Measurements from ENCODE around the gene RELA. TPM values are rescaled to one million over a fixed set of nuclear protein-coding genes. Genes with fewer than 3 reads are reported as not detected.

RELA gene
- polyA plus RNA-seq, 1 of the 3 experiments (the other 2 are of a cell fraction): 49.5 TPM

- Histone ChIP-seq H3K27ac (ENCODE audit: low read depth in 2 of 2, low read length in 1 of 2) (no peak overlapping the region), H3K4me3 (ENCODE audit: low read depth in 2 of 2, low read length in 1 of 2) (no peak overlapping the region), H3K79me2 (ENCODE audit: insufficient read depth) (peaks cover 18% of the 10 kb centered on the region; the same call in 1 of the 2 replicates), H4K20me1 (ENCODE audit: insufficient read depth) (no peaks in the 10 kb centered on the region), H3K9me3 (no peaks in the 10 kb centered on the region), H3K4me1 (ENCODE audit: control insufficient read depth in 1 of 2, insufficient read depth in 2 of 2, low read depth in 1 of 2, low read length in 1 of 2) (peaks cover 6 to 8% of the 10 kb centered on the region in 2 experiments; a peak in 1 of 4 replicates), H3K27me3 (ENCODE audit: insufficient read depth) (no peaks in the 10 kb centered on the region), H3K36me3 (replicated peaks in 1 of 2; ENCODE audit: control insufficient read depth in 1 of 2, insufficient read depth in 2 of 2, low read length in 1 of 2) (peaks cover 11 to 22% of the 10 kb centered on the region in 2 experiments), H3F3A (replicated peaks; ENCODE audit: insufficient read depth) (no peaks in the 10 kb centered on the region), H3K9me2 (no peaks in the 10 kb centered on the region), H3K9ac (no peak overlapping the region), H2AFZ (ENCODE audit: low read depth) (0 out of 2 replicates have a peak overlapping the region, but pooled peaks have one; percentile 100), H3K4me2 (no peak overlapping the region)
- ChIA-PET POLR2A (no interaction called here), CTCF (interaction anchor here (1.1 to 5.3 kb wide), 14 partner anchors 10 to 358 kb away, joined by 3 to 111 read pairs (median 19); partner anchors contain the start of genes AP5B1, FIBP, MUS81 and RNASEH2C)
- WGBS (ENCODE audit: low lambda C conversion rate): 85% methylated on average over 3 of the region's 3 CpGs
- TF ChIP-seq FOXM1 (IDR thresholded peaks at IDR 0.05; ENCODE audit: low read depth): no peak
- TF ChIP-seq CHD2 (IDR thresholded peaks at IDR 0.05; ENCODE audit: low read length, partially characterized antibody): no peak
- no peak for TF ChIP-seq GABPA (IDR thresholded peaks at IDR 0.05; ENCODE audit: low read depth)
- TF ChIP-seq TCF12 (IDR thresholded peaks at IDR 0.05): no peak
- TF ChIP-seq ZBTB33 (IDR thresholded peaks at IDR 0.05; ENCODE audit: borderline replicate concordance, low read depth): no peak
- no peak for TF ChIP-seq EZH2phosphoT487 (IDR thresholded peaks at IDR 0.05; ENCODE audit: borderline replicate concordance, low read depth)
- TF ChIP-seq ELF1 (IDR thresholded peaks at IDR 0.05): no peak
- TF ChIP-seq RAD21 (IDR thresholded peaks at IDR 0.05; ENCODE audit: low read length): no peak
- TF ChIP-seq SIN3A (IDR thresholded peaks at IDR 0.05; ENCODE audit: borderline replicate concordance, low read depth, low read length): no peak
- TF ChIP-seq GATA2 (CRISPR knock-in tag; IDR thresholded peaks at IDR 0.05): no peak
- TF ChIP-seq USF2 (IDR thresholded peaks at IDR 0.05; ENCODE audit: borderline replicate concordance, low read depth, low read length): no peak
- no peak for TF ChIP-seq FOXJ3 (CRISPR knock-in tag; IDR thresholded peaks at IDR 0.05)
- TF ChIP-seq TEAD4 (IDR thresholded peaks at IDR 0.05; ENCODE audit: borderline replicate concordance, insufficient read depth): no peak
- TF ChIP-seq CTCF (IDR thresholded peaks at IDR 0.05): no peak
- no peak for TF ChIP-seq SMC3 (IDR thresholded peaks at IDR 0.05; ENCODE audit: low read depth, low read length)
- TF ChIP-seq JUND (IDR thresholded peaks at IDR 0.05): no peak
- no peak for TF ChIP-seq USF1 (IDR thresholded peaks at IDR 0.05; ENCODE audit: borderline replicate concordance, low read depth)
- no peak for TF ChIP-seq RCOR1 (IDR thresholded peaks at IDR 0.05; ENCODE audit: low read length)
- no peak for DNase-seq
Measured at GRCh38 chr11:65710421-65710820, 47.7 kb upstream of the RELA start.
